B cell (primary cell): ENCODE results near the gene ZNF555. TPM values are rescaled to one million over a fixed set of nuclear protein-coding genes. Genes with fewer than 3 reads are reported as not detected.

Experiments
- ATAC-seq: fragments of 200-7000 bp; cut with Tn5 transposase; one replicate; pipeline ENCODE4 v1.10.0; 2021; ENCODE audit warnings: low read depth, mild to moderate bottlenecking, moderate number of reproducible peaks, moderate library complexity
- CTCF ChIA-PET: fragments of 350-600 bp; sonication (Branson Sonifier 250); formaldehyde crosslinking; loops from one replicate; lab custom pipeline; 2021; ENCODE audit warnings: antibody characterized with exemption, inconsistent platforms; lab: Charles Lee
- POLR2A ChIA-PET: fragments of 350-600 bp; sonication (Branson Sonifier 250); formaldehyde crosslinking; loops from one replicate; lab custom pipeline; 2021; ENCODE audit warnings: antibody characterized with exemption; lab: Charles Lee
- DNase-seq: peaks from one replicate; pipeline ENCODE4 v3.0.0; 2013
- H2AFZ ChIP-seq: 2 replicates; pipeline ENCODE4 v1.6.1; 2012; ENCODE audit warnings: mild to moderate bottlenecking, low read depth, low read length; ENCODE audit not compliant: insufficient read depth, poor library complexity, severe bottlenecking
- H3K27ac ChIP-seq, 2 donors: 1 replicate in 1 of 2; 2 replicates in 1 of 2; pipeline ENCODE4 v1.5.1; 2012 to 2013; ENCODE audit warnings: low read length in 2 of 2, mild to moderate bottlenecking in 2 of 2, moderate library complexity in 1 of 2
- H3K27me3 ChIP-seq, 4 experiments: fragments of 200-600 bp in 1 of 4; sonication (generic) in 1 of 4; replicated peaks in 1 of 4; 1 replicate in 2 of 4; 2 replicates in 2 of 4; pipeline versions ENCODE4 v1.6.1 to v1.7.0; 2013 to 2016; ENCODE audit warnings: low read length in 3 of 4, mild to moderate bottlenecking in 2 of 4, mixed read lengths in 1 of 4, moderate library complexity in 1 of 4; ENCODE audit not compliant: insufficient read depth in 4 of 4, control insufficient read depth in 3 of 4; ENCODE audit errors: control extremely low read depth in 1 of 4
- H3K36me3 ChIP-seq, 2 experiments: replicated peaks in 1 of 2; 1 replicate in 1 of 2; 2 replicates in 1 of 2; pipeline versions ENCODE4 v1.6.1 to v1.7.1; 2013; ENCODE audit warnings: low read length in 1 of 2; ENCODE audit not compliant: insufficient read depth in 2 of 2, control insufficient read depth in 1 of 2; ENCODE audit errors: control extremely low read depth in 1 of 2, extremely low read depth in 1 of 2
- H3K4me1 ChIP-seq, 2 donors: fragments of 200-600 bp in 1 of 2; sonication (generic) in 1 of 2; 1 replicate in 1 of 2; 2 replicates in 1 of 2; pipeline versions ENCODE4 v1.5.1 to v1.6.1; 2013 to 2017; ENCODE audit warnings: low read length in 2 of 2; ENCODE audit not compliant: control insufficient read depth in 2 of 2, insufficient read depth in 2 of 2
- H3K4me2 ChIP-seq: replicated peaks from 2 replicates; pipeline ENCODE3; 2012; ENCODE audit warnings: mild to moderate bottlenecking, low read depth, low read length; ENCODE audit not compliant: poor library complexity, severe bottlenecking
- H3K4me3 ChIP-seq, 5 experiments: fragments of 200-600 bp in 1 of 5; sonication (generic) in 1 of 5; 1 replicate in 3 of 5; 2 replicates in 2 of 5; pipeline versions ENCODE4 v1.5.1 to v1.7.0; 2011 to 2016; ENCODE audit warnings: low read length in 4 of 5, mild to moderate bottlenecking in 4 of 5, low read depth in 2 of 5, control low read depth in 1 of 5, moderate library complexity in 1 of 5; ENCODE audit not compliant: insufficient read depth in 1 of 5; ENCODE audit errors: control extremely low read depth in 1 of 5, extremely low read depth in 1 of 5
- H3K79me2 ChIP-seq: fragments of 200-600 bp; sonication (generic); one replicate; pipeline ENCODE4 v1.6.0; 2016; ENCODE audit warnings: low read length; ENCODE audit not compliant: control insufficient read depth, insufficient read depth
- H3K9ac ChIP-seq: fragments of 200-600 bp; sonication (generic); 2 replicates; pipeline ENCODE4 v1.6.1; 2017; ENCODE audit warnings: mild to moderate bottlenecking, low read length, moderate library complexity
- H3K9me3 ChIP-seq, 3 donors: one replicate each; pipeline versions ENCODE4 v1.6.1 to v1.7.1; 2013; ENCODE audit warnings: low read length in 2 of 3; ENCODE audit not compliant: control insufficient read depth in 2 of 3, insufficient read depth in 1 of 3; ENCODE audit errors: control extremely low read depth in 1 of 3
- H4K20me1 ChIP-seq: 2 replicates; pipeline ENCODE4 v1.6.0; 2012; ENCODE audit warnings: mild to moderate bottlenecking, low read length; ENCODE audit not compliant: insufficient read depth, control insufficient read depth, poor library complexity, severe bottlenecking
- H3K27ac Mint-ChIP-seq: one replicate; pipeline ENCODE4 v1.8.0; 2021; ENCODE audit warnings: mixed read lengths
- H3K27me3 Mint-ChIP-seq: one replicate; pipeline ENCODE4 v1.8.0; 2021; ENCODE audit warnings: mixed read lengths
- H3K4me1 Mint-ChIP-seq: one replicate; pipeline ENCODE4 v1.8.0; 2021; ENCODE audit warnings: mixed read lengths
- H3K4me3 Mint-ChIP-seq: one replicate; pipeline ENCODE4 v1.8.0; 2021; ENCODE audit warnings: mixed read lengths
- H3K9me3 Mint-ChIP-seq: one replicate; pipeline ENCODE4 v1.8.0; 2022; ENCODE audit warnings: mixed read lengths; ENCODE audit not compliant: insufficient read depth
- CTCF ChIP-seq: fragments of 200-600 bp; IDR thresholded peaks from one replicate; pipeline ENCODE4 v1.8.0; 2022; ENCODE audit warnings: antibody characterized with exemption, mild to moderate bottlenecking
- EZH2 ChIP-seq: IDR thresholded peaks from 2 replicates; pipeline ENCODE4 v1.6.1; 2012; ENCODE audit warnings: borderline replicate concordance, low read depth, mild to moderate bottlenecking, moderate library complexity, low read length; ENCODE audit not compliant: insufficient read depth, poor library complexity, severe bottlenecking
- WGBS: methylation state at CpG from one replicate; pipeline ENCODE4 v1.1.5; 2013; ENCODE audit warnings: missing lambda C conversion rate; ENCODE audit not compliant: insufficient coverage; 5-methylcytosine and 5-hydroxymethylcytosine counted together
- intact Hi-C: fragments of 100-400 bp; cut with micrococcal nuclease; formaldehyde crosslinking; loops from one replicate; pipeline ENCODE4 v1.10.0; 2022
- polyA plus RNA-seq: library from polyadenylated mRNA; depleted of rRNA; stranded (reverse); fragments of >200 nt; gene quantifications from 2 replicates; pipeline ENCODE4 v1.2.3, GENCODE V29; 2012
- total RNA-seq, 2 donors: library from RNA; stranded (reverse); fragments of 120-200 nt in 1 of 2; gene quantifications; 1 replicate in 1 of 2; 2 replicates in 1 of 2; pipeline versions ENCODE4 v1.2.3 to v1.2.4, GENCODE V29; 2013 to 2022

ZNF555 gene
- total and polyA plus RNA-seq, 2 donors (not counting 1 experiment from before 2014, with no cell fraction given) = 1.8 to 7.4 TPM

- POLR2A ChIA-PET = interaction anchor here (0.6 kb wide), 1 partner anchor 16 kb away, joined by 3 read pairs; no protein-coding TSS in a partner anchor
- H3K9me3 ChIP-seq = peaks cover 0 to 13% (median 0%) of the 10 kb centered on the region in 3 donors
- WGBS = 93% methylated on average over 25 of the region's 36 CpGs
- Mint-ChIP-seq H3K9me3 (no peaks in the 10 kb centered on the region), H3K27ac (no peak within 1 kb of the TSS), H3K4me1 (peaks cover 5% of the 10 kb centered on the region), H3K4me3 (no peak within 1 kb of the TSS), H3K27me3 (peaks cover 9% of the 10 kb centered on the region)
- CTCF ChIA-PET = interaction anchor here (0.6 to 1.5 kb wide), 3 partner anchors 20 to 219 kb away, joined by 3 read pairs; no protein-coding TSS in a partner anchor
- no peaks in the 10 kb centered on the region for H3K79me2 ChIP-seq
- H3K36me3 ChIP-seq = no peaks in the 10 kb centered on the region
- ATAC-seq = no peak
- H3K4me3 ChIP-seq = no peak within 1 kb of the TSS
- H3K27ac ChIP-seq = no peak within 1 kb of the TSS
- no peak within 1 kb of the TSS for H3K4me2 ChIP-seq
- TF ChIP-seq EZH2 (no peak), CTCF (no peak)
- H4K20me1 ChIP-seq = no peaks in the 10 kb centered on the region
- DNase-seq = no peak
- no peak within 1 kb of the TSS for H3K9ac ChIP-seq
- H2AFZ ChIP-seq = no peak within 1 kb of the TSS
- no peaks in the 10 kb centered on the region for H3K27me3 ChIP-seq
- H3K4me1 ChIP-seq = no peaks in the 10 kb centered on the region
- intact Hi-C loops = no loop called here
Observed at GRCh38 chr19:2867025-2867991, 26.0 kb downstream of the ZNF555 start, which contains the start of gene ZNF556. Gene ZNF556, plus strand, starts transcription at chr19:2867335. Its CDS starts 87 bp downstream, at chr19:2867422.

GRCh38 chr19:2869618-2870017 lies 28.3 kb downstream of the ZNF555 start:
- Histone ChIP-seq H3K4me2 (no peak overlapping the region), H3K27ac (no peak overlapping the region), H3K27me3 (no peaks in the 10 kb centered on the region), H3K36me3 (no peaks in the 10 kb centered on the region), H3K4me1 (no peaks in the 10 kb centered on the region), H3K9ac (no peak overlapping the region), H3K79me2 (no peaks in the 10 kb centered on the region), H3K4me3 (no peak overlapping the region), H3K9me3 (peaks cover 0 to 11% (median 0%) of the 10 kb centered on the region in 3 donors), H2AFZ (no peak overlapping the region), H4K20me1 (no peaks in the 10 kb centered on the region)
- peaks cover 5% of the 10 kb centered on the region for H3K4me1 Mint-ChIP-seq
- 81% methylated on average over 10 of the region's 10 CpGs for WGBS
- ATAC-seq (no peak), DNase-seq (no peak)
- peaks cover 8% of the 10 kb centered on the region for H3K27me3 Mint-ChIP-seq
- no peak for TF ChIP-seq EZH2
- TF ChIP-seq CTCF = no peak
- CTCF ChIA-PET = interaction anchor here (0.9 to 2.1 kb wide), 2 partner anchors 13 to 221 kb away, joined by 3 to 5 read pairs; no protein-coding TSS in a partner anchor
- H3K4me3 Mint-ChIP-seq = no peak overlapping the region
- POLR2A ChIA-PET = no interaction called here
- intact Hi-C loops = no loop called here
- no peak overlapping the region for H3K27ac Mint-ChIP-seq
- H3K9me3 Mint-ChIP-seq = no peaks in the 10 kb centered on the region
